NCI-H1092 (cell line): ENCODE results near the gene CHPF.
A peak's percentile ranks its signal among the peaks of the same experiment; 100 is the strongest.

ENCODE experiments used
- DNase-seq: peaks from one replicate; lab custom pipeline; 2025; lab: John Stamatoyannopoulos, UW

CHPF gene

GRCh38 chr2:219543596-219544358 lies at the start of gene CHPF, which contains the start of gene TMEM198:
Gene CHPF (minus strand): TSS chr2:219543809. CDS start chr2:219543538, 271 bp downstream.
Gene TMEM198 (plus strand): TSS chr2:219544028. CDS start chr2:219544728, 700 bp downstream.
- peak; percentile 96 for DNase-seq

DNA sequence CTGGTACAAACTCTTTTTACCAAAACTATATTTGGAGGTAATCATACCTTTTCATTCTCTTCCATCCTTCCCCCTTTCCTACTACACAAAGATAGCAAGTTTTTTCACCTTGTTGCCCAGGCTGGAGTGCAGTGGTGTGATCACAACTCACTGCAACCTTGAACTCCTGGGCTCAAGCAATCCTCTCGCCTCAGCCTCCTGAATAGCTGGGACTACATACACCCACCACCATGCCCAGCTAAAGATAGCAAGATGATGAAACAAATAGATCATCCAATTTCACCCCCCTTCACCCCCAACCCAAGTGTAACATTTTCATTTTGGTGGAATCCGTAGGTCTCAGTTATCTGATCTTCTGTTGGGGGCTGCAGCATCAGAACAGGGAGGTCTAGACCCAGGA lies 49.5 kb upstream of the CHPF start:
- DNase-seq, result no peak

DNA sequence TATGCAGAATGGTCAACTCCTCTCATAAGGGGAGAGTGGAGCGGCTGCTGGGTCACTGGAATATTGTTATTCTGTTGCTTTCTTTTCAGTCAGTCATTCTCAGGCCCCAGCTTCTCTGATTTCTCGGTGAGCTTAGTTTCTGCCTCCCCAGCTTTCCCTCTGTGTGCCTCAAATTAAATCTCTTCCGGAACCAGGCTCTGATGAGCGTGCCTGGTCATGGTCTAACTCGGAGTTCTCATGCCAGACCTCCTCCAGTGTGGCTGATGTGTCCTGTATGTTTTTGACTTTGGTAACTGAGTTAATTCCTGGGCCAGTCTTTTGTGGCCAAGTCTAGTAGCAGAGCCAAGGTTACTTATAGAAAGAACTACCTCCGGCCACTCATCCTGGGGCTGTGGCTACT lies 49.1 kb upstream of the CHPF start:
- DNase-seq, result no peak

DNA sequence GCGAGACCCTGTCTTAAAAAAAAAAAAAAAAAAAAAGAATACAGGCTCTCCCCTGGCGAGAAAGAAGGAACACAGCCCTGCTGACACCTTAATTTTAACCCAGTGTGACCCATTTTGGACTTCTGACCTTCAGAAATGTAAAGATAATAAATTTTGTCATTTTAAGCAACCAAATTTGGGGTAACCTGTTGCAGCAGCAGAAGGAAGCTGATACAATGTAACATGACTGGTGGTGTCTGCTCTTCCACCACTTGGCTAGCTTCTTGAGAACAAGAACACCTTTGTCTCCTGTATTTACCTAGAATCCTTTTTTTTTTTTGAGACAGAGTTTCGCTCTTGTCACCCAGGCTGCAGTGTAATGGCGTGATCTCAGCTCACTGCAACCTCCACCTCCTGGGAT lies 47.5 kb upstream of the CHPF start:
- no peak for DNase-seq

DNA sequence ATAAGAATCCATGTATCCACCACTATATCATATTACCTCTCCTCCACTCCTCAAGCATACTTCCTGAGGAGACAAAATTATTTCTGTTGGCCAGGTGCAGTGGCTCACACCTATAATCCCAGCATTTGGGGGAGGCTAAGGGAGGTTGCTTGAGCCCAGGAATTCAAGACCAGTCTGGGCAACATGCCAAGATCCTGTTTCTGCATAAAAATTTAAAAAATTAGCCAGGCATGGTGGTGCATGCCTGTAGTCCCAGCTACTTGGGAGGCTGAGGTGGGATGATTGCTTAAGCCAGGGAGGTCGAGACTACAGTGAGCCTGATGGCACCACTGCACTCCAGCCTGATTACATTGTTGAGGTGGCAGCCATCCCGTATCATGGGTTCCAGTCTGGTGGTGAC lies 37.7 kb upstream of the CHPF start:
- no peak for DNase-seq

DNA sequence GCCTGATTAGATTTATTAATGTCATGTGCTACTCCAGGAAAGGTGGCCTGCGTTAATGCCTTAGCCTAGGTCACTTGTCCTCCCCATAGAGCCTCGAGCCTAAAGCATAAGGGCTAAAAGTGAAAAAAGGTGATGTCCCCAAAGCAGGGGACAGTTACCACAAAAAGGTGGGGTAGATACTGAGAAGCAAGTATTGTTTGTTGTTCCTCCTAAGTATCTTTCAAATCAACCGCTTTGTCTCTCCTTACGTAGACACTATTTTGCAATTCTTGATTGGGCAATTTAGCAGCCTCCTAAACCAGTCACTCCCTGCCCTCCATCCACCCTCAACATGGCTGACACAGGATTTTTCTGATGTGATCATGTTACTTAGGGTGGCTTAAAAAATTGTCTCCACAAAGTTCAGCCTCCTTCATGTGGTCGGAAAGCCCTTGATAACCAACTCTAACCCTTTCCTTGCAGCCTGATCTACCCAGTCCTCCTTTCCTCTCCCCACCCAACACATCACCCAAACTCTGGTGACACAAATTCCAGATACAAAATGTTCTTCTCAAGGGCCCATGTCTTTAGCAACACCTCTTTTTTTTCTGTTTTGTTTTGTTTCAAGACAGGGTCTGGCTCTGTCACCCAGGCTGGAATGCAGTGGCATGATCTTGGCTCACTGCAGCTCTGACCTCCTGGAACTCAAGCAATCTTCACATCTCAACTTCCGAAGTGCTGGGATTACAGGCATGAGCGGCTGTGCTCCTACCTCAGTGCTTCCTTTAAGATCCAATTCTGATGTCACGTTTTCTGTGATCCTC lies 35.4 kb upstream of the CHPF start:
- no peak for DNase-seq

GRCh38 chr2:219576505-219577388 lies 33.1 kb upstream of the CHPF start:
- DNase-seq, result peak; percentile 16

DNA sequence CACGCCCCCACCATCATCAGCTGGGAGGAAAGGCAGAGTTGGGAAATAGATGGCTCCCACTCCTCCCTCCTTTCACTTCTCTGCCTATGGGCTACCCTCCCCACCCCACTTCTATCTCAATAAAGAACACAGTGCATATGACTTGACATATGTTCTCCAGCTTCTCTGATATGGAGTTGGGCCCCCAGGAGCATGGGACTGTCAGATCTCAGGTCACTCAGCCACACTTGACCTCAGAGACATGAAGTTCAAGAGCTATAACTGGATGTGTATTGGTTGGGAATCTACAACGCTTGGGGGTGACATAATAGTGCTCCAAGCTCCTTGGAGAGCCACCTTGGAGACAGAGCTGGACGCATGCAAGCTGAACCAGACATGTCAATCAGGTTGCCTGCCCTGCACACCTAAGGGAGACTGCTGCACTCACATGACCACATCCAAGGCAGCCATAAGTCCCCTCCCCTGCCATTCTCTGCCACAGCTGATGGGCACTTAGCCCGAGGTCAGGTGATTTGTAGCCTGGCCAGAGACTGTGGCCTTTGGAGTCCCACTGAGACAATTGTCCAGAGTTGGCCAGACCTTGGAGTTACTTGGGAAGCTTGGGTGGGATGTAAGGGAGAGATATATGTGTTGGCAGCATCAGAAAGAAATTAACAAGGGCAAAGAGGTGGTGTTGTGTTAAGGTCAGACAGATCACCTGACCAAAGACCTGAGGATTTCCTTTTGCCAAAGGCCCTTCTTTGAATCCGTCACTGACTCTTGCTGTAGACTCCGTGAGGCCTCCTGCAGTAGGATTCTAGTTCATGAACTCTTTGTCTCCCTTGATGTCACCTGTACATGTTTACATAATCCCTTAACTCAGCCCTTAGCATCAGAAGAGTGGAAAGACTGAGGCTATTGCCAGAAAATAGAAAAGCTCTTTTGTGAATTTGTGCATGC lies 32.2 kb upstream of the CHPF start:
- DNase-seq, result no peak

DNA sequence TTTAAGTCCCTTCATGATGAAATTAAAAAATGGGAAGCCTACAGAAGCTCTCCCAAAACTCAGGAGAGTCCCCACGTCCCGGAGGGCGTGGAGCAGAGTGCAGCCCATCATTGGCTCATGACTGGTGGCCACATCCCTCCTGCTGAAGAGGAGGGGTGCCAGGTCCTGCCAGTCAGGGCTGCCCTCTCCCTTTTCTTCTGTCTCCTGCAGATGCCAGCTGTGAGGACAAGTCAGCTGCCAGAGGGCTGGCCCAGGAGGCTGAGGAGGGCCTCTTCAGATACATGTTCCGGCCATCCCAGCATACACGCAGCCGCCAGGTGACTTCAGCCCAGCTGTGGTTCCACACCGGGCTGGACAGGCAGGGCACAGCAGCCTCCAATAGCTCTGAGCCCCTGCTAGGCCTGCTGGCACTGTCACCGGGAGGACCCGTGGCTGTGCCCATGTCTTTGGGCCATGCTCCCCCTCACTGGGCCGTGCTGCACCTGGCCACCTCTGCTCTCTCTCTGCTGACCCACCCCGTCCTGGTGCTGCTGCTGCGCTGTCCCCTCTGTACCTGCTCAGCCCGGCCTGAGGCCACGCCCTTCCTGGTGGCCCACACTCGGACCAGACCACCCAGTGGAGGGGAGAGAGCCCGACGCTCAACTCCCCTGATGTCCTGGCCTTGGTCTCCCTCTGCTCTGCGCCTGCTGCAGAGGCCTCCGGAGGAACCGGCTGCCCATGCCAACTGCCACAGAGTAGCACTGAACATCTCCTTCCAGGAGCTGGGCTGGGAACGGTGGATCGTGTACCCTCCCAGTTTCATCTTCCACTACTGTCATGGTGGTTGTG lies 31.1 kb upstream of the CHPF start:
- no peak for DNase-seq

DNA sequence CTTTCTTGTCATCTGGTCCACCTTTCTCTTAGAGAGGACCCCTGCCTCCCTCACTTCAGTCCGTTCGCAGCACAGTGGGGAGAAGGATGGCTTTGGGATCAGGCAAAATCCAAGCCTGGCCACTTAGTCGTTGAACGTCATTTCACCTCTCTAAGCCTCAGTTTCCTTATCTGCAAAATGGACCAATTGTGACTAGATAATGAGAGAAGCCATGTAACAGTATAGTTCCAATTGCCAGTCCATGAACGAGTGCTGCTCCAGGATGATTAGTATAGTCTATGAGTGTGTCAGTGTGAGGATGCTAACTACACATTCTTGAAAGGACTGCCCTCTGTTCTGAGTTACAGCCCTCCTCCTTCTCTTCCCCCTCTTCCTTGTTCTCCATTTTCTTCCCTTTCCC lies 29.6 kb upstream of the CHPF start:
- no peak for DNase-seq

DNA sequence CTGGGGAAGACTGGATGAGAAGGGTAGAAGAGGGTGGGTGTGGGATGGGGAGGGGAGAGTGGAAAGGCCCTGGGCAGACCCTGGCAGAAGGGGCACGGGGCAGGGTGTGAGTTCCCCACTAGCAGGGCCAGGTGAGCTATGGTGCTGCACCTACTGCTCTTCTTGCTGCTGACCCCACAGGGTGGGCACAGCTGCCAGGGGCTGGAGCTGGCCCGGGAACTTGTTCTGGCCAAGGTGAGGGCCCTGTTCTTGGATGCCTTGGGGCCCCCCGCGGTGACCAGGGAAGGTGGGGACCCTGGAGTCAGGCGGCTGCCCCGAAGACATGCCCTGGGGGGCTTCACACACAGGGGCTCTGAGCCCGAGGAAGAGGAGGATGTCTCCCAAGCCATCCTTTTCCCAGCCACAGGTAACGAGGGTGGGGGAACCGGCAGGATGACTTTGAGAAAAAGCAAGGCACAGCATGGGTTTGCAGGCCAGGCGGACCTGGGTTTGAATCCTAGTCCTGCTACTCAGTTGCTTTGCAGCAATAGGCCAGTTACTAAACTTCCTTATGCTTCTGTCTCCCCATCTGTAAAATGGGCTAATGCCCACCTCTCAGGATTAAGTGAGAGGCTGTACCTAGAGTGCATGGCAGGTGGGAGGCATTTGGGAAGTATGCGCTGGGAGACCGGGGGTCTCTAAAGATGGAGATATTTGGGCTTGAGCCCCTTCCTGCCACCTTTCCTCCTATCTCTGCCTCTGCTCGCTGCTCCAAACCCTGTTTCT lies 28.8 kb upstream of the CHPF start, which contains the start of gene INHA:
TSS of gene INHA (plus strand) at position 74 of the 765 bp plus-strand sequence. CDS start at position 139, 65 bp downstream.
- DNase-seq, result no peak

DNA sequence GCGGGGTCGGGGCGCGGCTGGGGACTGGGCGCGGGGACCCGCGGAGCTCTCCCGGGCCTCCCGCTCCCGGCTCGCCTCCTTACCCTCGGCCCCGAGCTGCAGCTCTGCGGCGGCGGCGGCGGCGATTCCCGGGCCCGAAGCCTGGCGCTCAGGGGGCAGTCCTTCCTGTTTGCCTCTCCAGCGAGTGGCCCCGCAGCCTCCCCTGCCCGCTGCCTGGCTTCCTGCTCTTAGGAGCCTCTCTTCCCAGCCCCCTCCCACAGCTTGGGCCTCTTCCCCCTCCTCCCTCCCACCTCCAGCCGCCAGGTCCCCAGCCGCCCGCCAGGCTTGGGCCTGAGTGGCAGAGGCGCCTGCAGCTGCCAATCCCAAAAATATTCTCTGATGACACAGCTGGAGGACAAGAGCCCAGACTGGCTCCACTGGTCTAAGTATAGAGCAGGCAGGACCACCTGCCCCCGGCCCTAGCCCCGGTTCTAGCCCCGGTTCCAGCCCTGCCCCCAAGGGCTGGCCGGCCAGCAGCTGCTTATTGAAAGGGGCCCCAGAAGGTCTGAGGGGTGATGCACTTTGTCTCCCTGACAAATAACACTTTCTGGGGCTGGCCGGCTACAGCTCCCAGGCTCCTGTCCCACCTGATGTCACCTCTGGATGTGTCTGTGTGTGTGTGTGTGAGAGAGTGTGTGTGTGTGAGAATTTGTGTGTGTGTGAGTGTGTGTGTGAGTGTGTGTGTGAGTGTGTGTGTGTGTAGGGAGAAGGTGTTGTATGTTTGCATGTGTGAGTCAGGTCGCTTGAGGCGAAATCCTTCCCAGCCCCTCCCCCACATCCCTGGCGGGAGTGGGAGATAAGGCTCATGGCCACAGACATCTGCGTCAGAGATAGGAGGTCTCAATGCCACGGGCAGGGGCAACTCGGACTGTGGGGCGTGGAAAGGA lies 28.0 kb upstream of the CHPF start, which contains the start of gene OBSL1:
TSS of gene OBSL1 (minus strand) at position 229 of the 926 bp plus-strand sequence. CDS start 307 bp downstream, outside the sequence.
- peak; percentile 67 for DNase-seq

- DNase-seq, result no peak
Observed at GRCh38 chr2:219570924-219571310, 27.3 kb upstream of the CHPF start.

DNA sequence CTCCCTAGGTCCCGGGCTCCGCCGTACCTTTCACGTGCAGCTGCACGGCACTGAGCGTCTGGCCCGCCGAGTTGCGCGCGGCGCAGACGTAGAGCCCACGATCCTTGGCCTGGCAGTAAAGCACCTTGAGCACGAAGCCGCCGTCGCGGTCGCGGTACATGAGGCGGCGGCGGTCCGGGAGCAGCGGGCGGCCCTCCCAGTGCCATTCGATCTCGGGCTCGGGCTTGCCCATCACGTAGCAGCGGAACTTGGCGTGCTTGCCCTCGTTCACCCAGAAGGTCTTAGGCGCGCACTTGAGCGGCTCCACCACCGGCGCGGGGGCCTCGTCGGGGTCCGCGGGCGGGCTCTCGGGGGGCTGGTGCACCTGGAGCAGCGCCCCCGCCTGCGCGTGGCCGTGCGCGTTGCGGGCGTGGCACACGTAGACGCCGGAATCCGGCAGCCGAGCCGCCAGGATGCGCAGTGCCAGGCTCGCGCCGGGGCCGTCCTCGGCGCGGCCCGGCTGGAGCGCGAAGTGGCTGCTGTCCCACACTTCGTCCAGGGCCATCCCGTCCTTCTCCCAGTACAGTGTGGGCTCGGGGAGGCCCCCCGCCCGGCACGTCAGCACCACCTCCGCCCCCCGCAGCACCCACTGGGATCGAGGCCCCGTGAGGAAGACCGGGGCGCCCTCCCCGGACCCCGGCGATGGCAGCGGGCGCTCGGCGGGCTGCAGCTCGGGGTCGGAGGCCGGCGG lies 26.8 kb upstream of the CHPF start:
- DNase-seq, result no peak

- DNase-seq, result no peak
Observed at GRCh38 chr2:219569635-219570034, 26.0 kb upstream of the CHPF start.

- DNase-seq, result no peak
Observed at GRCh38 chr2:219569041-219569440, 25.4 kb upstream of the CHPF start.

- DNase-seq, result no peak
Observed at GRCh38 chr2:219567791-219568361, 24.3 kb upstream of the CHPF start.
